Endothelial cell of umbilical vein (primary cell): Measurements from ENCODE around the gene ADORA2B. TPM values are rescaled to one million over a fixed set of nuclear protein-coding genes. Genes with fewer than 3 reads are reported as not detected.

ENCODE experiments used
- BruUV-seq: library from RNA; stranded (reverse); fragments of 400-500 nt; replicated peaks from 2 replicates; lab custom pipeline; 2021; lab: Mats Ljungman, UMichigan
- CTCF ChIA-PET: fragments of 300-600, 350-600 bp; sonication (Branson Sonifier 250); formaldehyde crosslinking; loops from one replicate; lab custom pipeline; 2021; ENCODE audit warnings: antibody characterized with exemption, inconsistent platforms; lab: Charles Lee
- POLR2A ChIA-PET: fragments of 300-600, 350-600 bp; sonication (Branson Sonifier 250); formaldehyde crosslinking; loops from one replicate; lab custom pipeline; 2021; ENCODE audit warnings: antibody characterized with exemption, inconsistent platforms; lab: Charles Lee
- DNase-seq: peaks from one replicate; pipeline ENCODE4 v3.0.0-alpha.2; 2011; ENCODE audit warnings: low read depth, low spot score
- FAIRE-seq: peaks from 2 replicates; lab custom pipeline; 2011; peaks lifted over from hg19 to GRCh38; lab: Jason Lieb, UNC
- H2AFZ ChIP-seq: 2 replicates; pipeline ENCODE4 v1.6.0; 2012; ENCODE audit warnings: low read depth, low read length, control low read depth, inconsistent platforms
- H3K27ac ChIP-seq: 2 replicates; pipeline ENCODE4 v1.5.1; 2011; ENCODE audit warnings: low read depth, mild to moderate bottlenecking, control low read depth, low read length, moderate library complexity; ENCODE audit not compliant: insufficient read depth
- H3K27me3 ChIP-seq, 2 experiments: 2 replicates each; pipeline versions ENCODE4 v1.6.0 to v1.6.1; 2011; ENCODE audit warnings: low read length in 2 of 2, mixed read lengths in 1 of 2; ENCODE audit not compliant: control insufficient read depth in 2 of 2, insufficient read depth in 2 of 2
- H3K36me3 ChIP-seq, 2 experiments: 2 replicates in 1 of 2; 3 replicates in 1 of 2; pipeline ENCODE4 v1.5.1; 2011; ENCODE audit warnings: low read length in 2 of 2, mild to moderate bottlenecking in 1 of 2, moderate library complexity in 1 of 2; ENCODE audit not compliant: control insufficient read depth in 2 of 2, insufficient read depth in 2 of 2; ENCODE audit errors: extremely low read depth in 1 of 2
- H3K4me1 ChIP-seq: 3 replicates; pipeline ENCODE4 v1.5.1; 2011; ENCODE audit warnings: mild to moderate bottlenecking, low read length; ENCODE audit not compliant: control insufficient read depth, insufficient read depth; ENCODE audit errors: extremely low read depth
- H3K4me2 ChIP-seq: 2 replicates; pipeline ENCODE4 v1.6.1; 2011; ENCODE audit warnings: low read length, control low read depth, mixed read lengths; ENCODE audit not compliant: insufficient read depth
- H3K4me3 ChIP-seq, 3 experiments: fragments of 200-600 bp in 1 of 3; sonication (generic), shearing (Covaris generic) in 1 of 3; replicated peaks in 1 of 3; 2 replicates each; pipeline ENCODE4 v1.5.1; 2011 to 2016; ENCODE audit warnings: control low read depth in 3 of 3, low read length in 3 of 3, mild to moderate bottlenecking in 2 of 3, inconsistent platforms in 1 of 3, low read depth in 1 of 3, moderate library complexity in 1 of 3; ENCODE audit not compliant: insufficient read depth in 1 of 3
- H3K79me2 ChIP-seq: 2 replicates; pipeline ENCODE4 v1.6.0; 2012; ENCODE audit warnings: low read length, inconsistent platforms; ENCODE audit not compliant: control insufficient read depth, insufficient read depth
- H3K9ac ChIP-seq: replicated peaks from 2 replicates; pipeline ENCODE3; 2011; ENCODE audit warnings: low read length, control low read depth; ENCODE audit not compliant: insufficient read depth; ENCODE audit errors: extremely low read depth
- H3K9me1 ChIP-seq: replicated peaks from 3 replicates; pipeline ENCODE4 v1.6.0; 2011; ENCODE audit warnings: mild to moderate bottlenecking, low read length; ENCODE audit not compliant: control insufficient read depth, insufficient read depth; ENCODE audit errors: extremely low read depth
- H3K9me3 ChIP-seq: replicated peaks from 2 replicates; pipeline ENCODE4 v1.5.1; 2012; ENCODE audit warnings: low read length, inconsistent platforms; ENCODE audit not compliant: control insufficient read depth, insufficient read depth
- H4K20me1 ChIP-seq: replicated peaks from 2 replicates; pipeline ENCODE3; 2011; ENCODE audit warnings: mild to moderate bottlenecking, low read length; ENCODE audit not compliant: control insufficient read depth, insufficient read depth; ENCODE audit errors: extremely low read depth
- CTCF ChIP-seq, 2 donors: IDR thresholded peaks; 1 replicate in 1 of 2; 2 replicates in 1 of 2; pipeline ENCODE4 v1.5.1; 2011; ENCODE audit warnings: low read length in 2 of 2, mild to moderate bottlenecking in 2 of 2, moderate library complexity in 2 of 2, control low read depth in 1 of 2, inconsistent platforms in 1 of 2, low read depth in 1 of 2; ENCODE audit not compliant: insufficient read depth in 1 of 2; ENCODE audit errors: extremely low read depth in 1 of 2
- EZH2 ChIP-seq: IDR thresholded peaks from 2 replicates; pipeline ENCODE4 v1.6.1; 2012; ENCODE audit warnings: borderline replicate concordance, low read depth, mild to moderate bottlenecking, moderate library complexity, low read length, inconsistent platforms; ENCODE audit not compliant: severe bottlenecking
- FOS ChIP-seq: IDR thresholded peaks from 2 replicates; pipeline ENCODE4 v1.6.1; 2011; ENCODE audit warnings: mild to moderate bottlenecking, low read length, moderate library complexity, borderline replicate concordance; ENCODE audit not compliant: insufficient read depth
- GATA2 ChIP-seq: IDR thresholded peaks from 2 replicates; pipeline ENCODE4 v1.7.0; 2011; ENCODE audit warnings: low read depth, mild to moderate bottlenecking, moderate library complexity, mixed read lengths, low read length; ENCODE audit not compliant: insufficient read length, insufficient read depth
- JUN ChIP-seq: IDR thresholded peaks from 2 replicates; pipeline ENCODE4 v1.6.1; 2011; ENCODE audit warnings: borderline replicate concordance, low read depth; ENCODE audit not compliant: insufficient read length, insufficient read depth
- MAX ChIP-seq: IDR thresholded peaks from 2 replicates; pipeline ENCODE4 v1.6.1; 2011; ENCODE audit not compliant: insufficient read depth, insufficient read length
- MYC ChIP-seq: IDR thresholded peaks from one replicate; pipeline ENCODE4 v1.6.1; 2011; ENCODE audit warnings: mild to moderate bottlenecking, low read depth, low read length
- POLR2A ChIP-seq: IDR thresholded peaks from 2 replicates; pipeline ENCODE4 v1.6.1; 2012; ENCODE audit warnings: low read depth, mild to moderate bottlenecking, control low read depth, low read length
- POLR2AphosphoS5 ChIP-seq: IDR thresholded peaks from 2 replicates; pipeline ENCODE4 v1.6.1; 2012; ENCODE audit warnings: low read depth, mild to moderate bottlenecking, control low read depth, low read length, moderate library complexity; ENCODE audit not compliant: insufficient read depth
- dilution Hi-C: fragments of 300-500 bp; cut with MboI; formaldehyde crosslinking; loops from one replicate; pipeline ENCODE4 v1.15.0; 2019; ENCODE audit warnings: low sequenced_read_pairs; ENCODE audit not compliant: extremely low pct_ligation_motif_present
- intact Hi-C: fragments of 100-400 bp; cut with micrococcal nuclease; formaldehyde crosslinking; loops from one replicate; pipeline ENCODE4 v1.10.0; 2022
- polyA plus RNA-seq, 4 experiments: library from polyadenylated mRNA; depleted of rRNA in 3 of 4; stranded (reverse) in 3 of 4; unstranded in 1 of 4; fragments of >200 nt; gene quantifications; 2 replicates each; pipeline versions ENCODE4 v1.2.1 to v1.2.3, GENCODE V29; 2011 to 2012; ENCODE audit warnings: missing spikeins in 1 of 4
- total RNA-seq: library from RNA; stranded (reverse); gene quantifications from 2 replicates; pipeline ENCODE4 v1.2.3, GENCODE V29; 2021

The ADORA2B gene
- total and polyA plus RNA-seq, 2 donors (not counting 3 experiments of a cell fraction or from before 2014, with no cell fraction given) = 8.8 to 9.8 TPM

- H3K9me3 ChIP-seq = no peaks in the 10 kb centered on the region
- CTCF ChIA-PET = no interaction called here
- H4K20me1 ChIP-seq = no peaks in the 10 kb centered on the region
- no peak overlapping the region for H3K27ac ChIP-seq
- H3K79me2 ChIP-seq = no peaks in the 10 kb centered on the region
- no peaks in the 10 kb centered on the region for H3K36me3 ChIP-seq
- H3K27me3 ChIP-seq = peaks cover 0 to 2% of the 10 kb centered on the region in 2 experiments
- dilution Hi-C loops (no loop called here), intact Hi-C loops (no loop called here)
- no peaks in the 10 kb centered on the region for H3K4me1 ChIP-seq
- H3K4me3 ChIP-seq = no peak overlapping the region
- no peaks in the 10 kb centered on the region for H3K9me1 ChIP-seq
- no peak overlapping the region for H2AFZ ChIP-seq
- BruUV-seq = no TSS peak
- POLR2A ChIA-PET = no interaction called here
- TF ChIP-seq JUN (no peak), MYC (no peak), POLR2AphosphoS5 (no peak), MAX (no peak), CTCF (IDR thresholded peaks at IDR 0.05; ENCODE audit: extremely low read depth in 1 of 2, insufficient read depth in 1 of 2, low read depth in 1 of 2, low read length in 2 of 2) (no peak), EZH2 (no peak), GATA2 (no peak), POLR2A (no peak), FOS (no peak)
- H3K4me2 ChIP-seq = no peak overlapping the region
- no peak for DNase-seq
- FAIRE-seq = no peak
- H3K9ac ChIP-seq = no peak overlapping the region
These were observed 13.5 kb upstream of the ADORA2B start for GRCh38 chr17:15931394-15931793.
